Type B pancreatic cell (in vitro differentiated cells): ENCODE results near the gene DSCAML1. TPM values are rescaled to one million over a fixed set of nuclear protein-coding genes. Genes with fewer than 3 reads are reported as not detected.

ENCODE experiments used
- DNase-seq: peaks from one replicate; pipeline ENCODE4 v3.0.0; 2021; ENCODE audit warnings: mixed read lengths; ENCODE audit not compliant: unreplicated experiment; ENCODE audit errors: extremely low spot score
- H3K27ac Mint-ChIP-seq: 2 replicates; pipeline ENCODE4 v1.8.0; 2021; ENCODE audit warnings: mild to moderate bottlenecking, mixed read lengths
- H3K27me3 Mint-ChIP-seq: 2 replicates; pipeline ENCODE4 v1.8.0; 2021; ENCODE audit warnings: mixed read lengths
- H3K36me3 Mint-ChIP-seq: 2 replicates; pipeline ENCODE4 v1.8.0; 2021; ENCODE audit warnings: mixed read lengths
- H3K4me1 Mint-ChIP-seq: one replicate; pipeline ENCODE4 v1.8.0; 2021; ENCODE audit warnings: mixed read lengths; ENCODE audit not compliant: unreplicated experiment
- H3K4me3 Mint-ChIP-seq: 2 replicates; pipeline ENCODE4 v1.8.0; 2021; ENCODE audit warnings: mild to moderate bottlenecking, mixed read lengths
- H3K9me3 Mint-ChIP-seq: 2 replicates; pipeline ENCODE4 v1.8.0; 2021; ENCODE audit warnings: mixed read lengths
- total RNA-seq: library from RNA; stranded (reverse); gene quantifications from 2 replicates; pipeline ENCODE4 v1.2.1, GENCODE V29; 2021; ENCODE audit warnings: low replicate concordance
- TF ChIP-seq, protein P1 (sequence below): fragments of 200-600 bp; sonication (generic); conservative IDR thresholded peaks from 2 replicates; pipeline ENCODE4 v1.5.0; 2021; ENCODE audit warnings: antibody characterized with exemption, mild to moderate bottlenecking

DSCAML1 gene
- total RNA-seq, 1 donor from 2014 or later: 5.8 TPM

DNA sequence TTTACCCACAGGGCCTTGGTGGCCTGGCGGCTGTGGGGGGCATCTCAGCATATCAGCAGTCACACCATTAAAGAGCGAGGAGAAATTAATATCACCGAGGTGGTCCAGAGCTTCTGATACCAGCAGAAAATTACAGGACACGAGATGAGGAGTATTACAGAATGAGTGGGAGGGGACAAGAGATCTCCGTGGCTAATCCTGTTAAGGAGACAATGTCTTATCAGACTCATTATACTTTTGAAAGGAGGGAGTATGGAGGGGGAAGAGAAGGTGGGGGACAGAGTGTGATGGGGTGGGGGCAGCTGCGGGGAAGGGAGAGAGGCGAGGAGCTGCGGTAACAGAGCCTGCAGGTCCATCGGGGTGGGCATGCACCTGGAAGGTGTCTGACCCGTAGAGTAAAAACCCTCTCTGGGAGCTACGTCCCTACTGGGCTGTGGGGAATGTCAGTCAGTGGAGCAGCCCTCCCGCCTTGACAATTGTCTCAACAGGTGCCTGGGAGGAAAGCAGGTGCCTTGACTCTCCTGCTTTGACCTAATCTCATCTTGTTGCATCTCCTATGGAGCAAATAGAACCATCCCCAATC, 245.2 kb downstream of the DSCAML1 start:
- no peak for DNase-seq

DNA sequence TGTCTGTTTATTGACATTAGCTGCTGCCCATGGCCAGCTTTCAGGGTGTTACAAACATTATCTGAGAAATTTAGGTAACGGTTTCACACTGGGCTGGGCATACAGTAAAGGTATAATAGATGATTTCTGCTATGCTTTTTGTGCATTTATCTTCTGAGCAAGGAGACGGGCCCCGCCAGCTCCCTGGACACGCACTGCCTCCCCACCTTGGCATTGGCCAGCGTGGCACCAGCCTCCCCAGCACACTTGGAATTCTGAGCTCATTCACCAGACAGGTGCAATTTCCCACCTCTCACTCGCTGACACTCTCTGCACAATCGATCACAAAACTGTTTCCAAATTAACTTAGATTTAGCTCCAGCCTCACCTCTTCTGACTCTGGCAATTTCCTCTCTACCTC, 246.6 kb downstream of the DSCAML1 start:
- Mint-ChIP-seq H3K4me1 (peaks cover 11% of the 10 kb centered on the region), H3K9me3 (no peaks in the 10 kb centered on the region), H3K27ac (no peak overlapping the region), H3K27me3 (peaks cover 46% of the 10 kb centered on the region), H3K36me3 (no peaks in the 10 kb centered on the region), H3K4me3 (no peak overlapping the region)
- TF ChIP-seq, protein P1, sequence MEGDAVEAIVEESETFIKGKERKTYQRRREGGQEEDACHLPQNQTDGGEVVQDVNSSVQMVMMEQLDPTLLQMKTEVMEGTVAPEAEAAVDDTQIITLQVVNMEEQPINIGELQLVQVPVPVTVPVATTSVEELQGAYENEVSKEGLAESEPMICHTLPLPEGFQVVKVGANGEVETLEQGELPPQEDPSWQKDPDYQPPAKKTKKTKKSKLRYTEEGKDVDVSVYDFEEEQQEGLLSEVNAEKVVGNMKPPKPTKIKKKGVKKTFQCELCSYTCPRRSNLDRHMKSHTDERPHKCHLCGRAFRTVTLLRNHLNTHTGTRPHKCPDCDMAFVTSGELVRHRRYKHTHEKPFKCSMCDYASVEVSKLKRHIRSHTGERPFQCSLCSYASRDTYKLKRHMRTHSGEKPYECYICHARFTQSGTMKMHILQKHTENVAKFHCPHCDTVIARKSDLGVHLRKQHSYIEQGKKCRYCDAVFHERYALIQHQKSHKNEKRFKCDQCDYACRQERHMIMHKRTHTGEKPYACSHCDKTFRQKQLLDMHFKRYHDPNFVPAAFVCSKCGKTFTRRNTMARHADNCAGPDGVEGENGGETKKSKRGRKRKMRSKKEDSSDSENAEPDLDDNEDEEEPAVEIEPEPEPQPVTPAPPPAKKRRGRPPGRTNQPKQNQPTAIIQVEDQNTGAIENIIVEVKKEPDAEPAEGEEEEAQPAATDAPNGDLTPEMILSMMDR: no peak
- DNase-seq: no peak

More for the DNA sequence above, 245.2 kb downstream of the DSCAML1 start:
- H3K9me3 Mint-ChIP-seq: no peaks in the 10 kb centered on the region
- no peaks in the 10 kb centered on the region for H3K36me3 Mint-ChIP-seq
- TF ChIP-seq, protein P1: no peak
- H3K4me3 Mint-ChIP-seq: no peak overlapping the region
- H3K27me3 Mint-ChIP-seq: peaks cover 44% of the 10 kb centered on the region
- H3K4me1 Mint-ChIP-seq: peaks cover 7% of the 10 kb centered on the region
- H3K27ac Mint-ChIP-seq: no peak overlapping the region

DNA sequence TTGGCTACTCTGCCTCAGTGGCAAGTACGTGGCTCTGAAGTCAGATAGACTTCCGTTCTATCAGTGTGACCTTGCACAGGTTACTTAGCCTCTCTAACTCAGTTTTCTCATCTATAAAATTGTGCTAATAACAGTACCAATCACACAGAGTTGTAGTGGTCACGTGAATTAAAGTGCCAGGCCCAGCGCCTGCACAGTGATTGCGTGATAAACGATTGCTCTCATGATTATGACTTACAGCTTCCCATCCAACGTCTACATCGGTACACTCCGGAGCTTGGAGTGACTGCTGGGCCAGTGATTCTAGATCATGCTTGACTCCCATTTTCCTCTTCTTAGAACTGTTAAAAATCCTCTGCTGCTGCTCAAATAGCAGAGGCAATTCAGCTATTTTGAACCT, 247.6 kb downstream of the DSCAML1 start:
- H3K9me3 Mint-ChIP-seq: no peaks in the 10 kb centered on the region
- peaks cover 11% of the 10 kb centered on the region for H3K4me1 Mint-ChIP-seq
- peaks cover 45% of the 10 kb centered on the region for H3K27me3 Mint-ChIP-seq
- no peak overlapping the region for H3K27ac Mint-ChIP-seq
- no peak overlapping the region for H3K4me3 Mint-ChIP-seq
- no peaks in the 10 kb centered on the region for H3K36me3 Mint-ChIP-seq
- TF ChIP-seq, protein P1: no peak
- DNase-seq: no peak

DNA sequence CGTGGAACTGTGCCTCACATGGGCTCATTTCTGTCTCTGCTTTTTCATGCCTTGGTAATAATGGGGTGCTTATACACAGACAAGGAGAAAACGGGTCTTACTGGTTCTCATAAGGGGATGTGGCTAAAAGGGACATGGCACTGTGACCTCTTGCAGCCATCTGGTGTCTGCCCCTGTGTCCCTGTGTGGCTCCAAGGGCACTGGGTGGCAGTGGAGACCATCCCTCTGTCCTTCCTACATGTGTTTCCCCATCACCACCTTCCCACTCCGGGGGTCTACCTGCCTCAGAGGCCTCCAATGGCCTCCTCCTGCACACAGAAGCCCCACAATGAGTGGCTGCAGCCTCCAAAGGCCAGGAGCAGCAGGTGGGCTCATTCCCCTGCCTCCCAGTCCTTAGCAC, 248.1 kb downstream of the DSCAML1 start:
- H3K36me3 Mint-ChIP-seq: no peaks in the 10 kb centered on the region
- no peak overlapping the region for H3K4me3 Mint-ChIP-seq
- H3K9me3 Mint-ChIP-seq: no peaks in the 10 kb centered on the region
- no peak overlapping the region for H3K27ac Mint-ChIP-seq
- DNase-seq: no peak
- TF ChIP-seq, protein P1: no peak
- H3K27me3 Mint-ChIP-seq: peaks cover 43% of the 10 kb centered on the region
- H3K4me1 Mint-ChIP-seq: peaks cover 11% of the 10 kb centered on the region

DNA sequence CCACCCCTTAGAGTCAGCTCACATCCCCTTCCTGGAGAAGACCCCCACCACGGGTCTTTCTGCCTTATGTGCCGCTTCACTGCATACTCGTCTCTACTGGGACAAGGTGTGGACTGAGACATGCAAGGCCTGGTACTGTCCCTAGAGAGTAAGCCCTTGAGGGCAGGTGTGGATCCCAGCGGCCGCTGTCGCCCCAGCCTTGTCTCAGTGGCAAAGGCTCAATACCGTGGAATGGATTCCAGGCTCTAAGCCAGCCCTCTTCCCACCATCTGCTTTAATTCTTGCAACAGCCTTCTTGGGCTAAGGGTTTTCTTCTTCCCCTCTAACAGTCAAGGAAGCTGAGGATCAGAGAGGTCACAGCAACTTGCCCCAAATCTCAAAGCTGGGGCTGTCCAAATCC, 249.1 kb downstream of the DSCAML1 start:
- Mint-ChIP-seq H3K4me3 (no peak overlapping the region), H3K9me3 (no peaks in the 10 kb centered on the region), H3K36me3 (no peaks in the 10 kb centered on the region), H3K4me1 (peaks cover 11% of the 10 kb centered on the region), H3K27me3 (peaks cover 38% of the 10 kb centered on the region), H3K27ac (no peak overlapping the region)
- DNase-seq: no peak
- TF ChIP-seq, protein P1: no peak
